Activated CD4-positive, alpha-beta memory T cell treated with anti-CD3 and anti-CD28 coated beads for 36 hours (primary cell): ENCODE measurements around the gene RCN2. TPM values are rescaled to one million over a fixed set of nuclear protein-coding genes. Genes with fewer than 3 reads are reported as not detected.

Experiments used
- CTCF ChIA-PET: fragments of 350-600 bp; sonication (Branson Sonifier 250); formaldehyde crosslinking; loops from one replicate; lab custom pipeline; 2021; ENCODE audit warnings: antibody characterized with exemption, inconsistent platforms; lab: Charles Lee
- POLR2A ChIA-PET: fragments of 350-600 bp; sonication (Branson Sonifier 250); formaldehyde crosslinking; loops from one replicate; lab custom pipeline; 2021; ENCODE audit warnings: antibody characterized with exemption; lab: Charles Lee
- DNase-seq: peaks from one replicate; pipeline ENCODE4 v3.0.0-alpha.2; 2020
- H3K27ac Mint-ChIP-seq: one replicate; pipeline ENCODE4 v1.8.0; 2021; ENCODE audit warnings: mixed read lengths
- H3K27me3 Mint-ChIP-seq: one replicate; pipeline ENCODE4 v1.8.0; 2021; ENCODE audit warnings: mixed read lengths
- H3K36me3 Mint-ChIP-seq: one replicate; pipeline ENCODE4 v1.8.0; 2021; ENCODE audit warnings: mixed read lengths
- H3K4me1 Mint-ChIP-seq: one replicate; pipeline ENCODE4 v1.8.0; 2021; ENCODE audit warnings: low read depth, mixed read lengths
- H3K4me3 Mint-ChIP-seq: one replicate; pipeline ENCODE4 v1.8.0; 2021; ENCODE audit warnings: mild to moderate bottlenecking, mixed read lengths
- H3K9me3 Mint-ChIP-seq: one replicate; pipeline ENCODE4 v1.8.0; 2021; ENCODE audit warnings: mixed read lengths
- intact Hi-C: fragments of 100-400 bp; cut with micrococcal nuclease; formaldehyde crosslinking; loops from one replicate; pipeline ENCODE4 v1.15.1; 2023
- total RNA-seq, 2 experiments: library from RNA; stranded (reverse); gene quantifications; one replicate each; pipeline ENCODE4 v1.2.3, GENCODE V29; 2021

The RCN2 gene
- total RNA-seq, 2 experiments from 2014 or later = 27.0 to 27.6 TPM

DNA sequence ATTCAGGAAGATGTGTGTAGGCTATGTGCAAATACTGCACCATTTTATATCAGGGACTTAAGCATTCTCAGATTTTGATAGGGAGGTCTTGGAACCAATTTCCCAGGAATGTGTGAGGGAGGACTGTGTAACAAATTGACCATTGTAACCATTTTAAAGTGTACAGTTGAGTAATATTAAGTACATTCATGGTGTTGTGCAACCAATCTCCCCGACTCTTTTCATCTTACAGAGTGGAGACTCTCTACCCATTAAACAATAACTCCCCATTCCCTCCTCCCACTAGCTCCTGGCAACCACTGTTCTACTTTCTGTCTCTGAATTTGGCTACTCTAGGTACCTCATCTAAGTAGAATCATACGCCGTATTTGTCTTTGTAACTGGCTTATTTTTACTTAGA lies 5.1 kb downstream of the RCN2 start:
- no peak for DNase-seq
- Mint-ChIP-seq H3K4me3 (no peak overlapping the region), H3K9me3 (no peaks in the 10 kb centered on the region), H3K36me3 (peaks cover 27% of the 10 kb centered on the region), H3K27me3 (no peaks in the 10 kb centered on the region), H3K27ac (no peak overlapping the region), H3K4me1 (peaks cover 23% of the 10 kb centered on the region)
- intact Hi-C loops = no loop called here
- POLR2A ChIA-PET = no interaction called here
- CTCF ChIA-PET = interaction anchor here (0.7 kb wide), 1 partner anchor 33 kb away, joined by 3 read pairs; no protein-coding TSS in a partner anchor

DNA sequence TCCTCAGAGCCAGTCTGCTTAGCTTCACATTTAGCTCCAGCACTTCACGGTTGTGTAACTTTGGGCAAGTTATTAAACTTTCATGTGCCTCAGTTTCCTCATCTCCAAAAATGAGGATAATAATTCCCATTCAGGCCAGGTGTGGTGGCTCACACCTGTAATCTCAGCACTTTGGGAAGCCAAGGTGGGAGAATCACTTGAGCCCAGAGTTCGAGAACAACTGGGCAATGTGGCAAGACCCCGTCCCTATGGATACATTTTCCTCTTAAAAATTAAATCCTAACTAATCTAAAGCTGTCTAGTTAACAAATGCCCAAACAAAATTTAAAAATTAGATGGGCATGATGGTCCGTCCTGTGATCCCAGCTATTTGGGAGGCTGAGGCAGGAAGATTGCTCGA lies 7.2 kb downstream of the RCN2 start:
- intact Hi-C loops = no loop called here
- POLR2A ChIA-PET = no interaction called here
- CTCF ChIA-PET = interaction anchor here (0.6 to 1.3 kb wide), 2 partner anchors 35 to 148 kb away, joined by 3 to 4 read pairs; no protein-coding TSS in a partner anchor

DNA sequence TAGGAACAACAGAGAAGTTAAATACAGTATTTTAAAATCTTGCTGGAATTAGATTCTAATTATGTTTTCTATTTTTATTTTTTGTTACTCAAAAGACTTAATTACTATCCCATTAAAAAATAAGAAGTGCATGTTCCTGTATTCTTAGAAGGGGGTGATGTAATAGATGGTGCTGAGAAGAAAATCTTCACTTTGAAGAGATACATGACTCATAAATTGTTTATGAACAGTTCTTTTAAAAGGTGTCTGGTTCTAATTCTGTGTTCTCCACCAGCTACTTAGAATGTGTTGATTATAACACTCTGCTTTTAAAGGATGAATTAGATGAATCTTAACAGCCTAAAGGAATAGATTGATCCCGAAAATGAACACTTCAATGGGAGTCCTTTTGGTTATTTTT lies 8.2 kb downstream of the RCN2 start:
- intact Hi-C loops = no loop called here
- Mint-ChIP-seq H3K9me3 (no peaks in the 10 kb centered on the region), H3K27me3 (no peaks in the 10 kb centered on the region), H3K36me3 (peaks cover 30% of the 10 kb centered on the region), H3K27ac (no peak overlapping the region), H3K4me1 (peaks cover 11% of the 10 kb centered on the region), H3K4me3 (no peak overlapping the region)
- ChIA-PET CTCF (interaction anchor here (1.3 kb wide), 1 partner anchor 34 kb away, joined by 3 read pairs; no protein-coding TSS in a partner anchor), POLR2A (no interaction called here)
- no peak for DNase-seq

More for the DNA sequence above, 7.2 kb downstream of the RCN2 start:
- no peaks in the 10 kb centered on the region for H3K27me3 Mint-ChIP-seq
- no peak overlapping the region for H3K4me3 Mint-ChIP-seq
- no peak overlapping the region for H3K27ac Mint-ChIP-seq
- DNase-seq = no peak
- H3K36me3 Mint-ChIP-seq = peaks cover 24% of the 10 kb centered on the region
- no peaks in the 10 kb centered on the region for H3K9me3 Mint-ChIP-seq
- peaks cover 12% of the 10 kb centered on the region for H3K4me1 Mint-ChIP-seq

DNA sequence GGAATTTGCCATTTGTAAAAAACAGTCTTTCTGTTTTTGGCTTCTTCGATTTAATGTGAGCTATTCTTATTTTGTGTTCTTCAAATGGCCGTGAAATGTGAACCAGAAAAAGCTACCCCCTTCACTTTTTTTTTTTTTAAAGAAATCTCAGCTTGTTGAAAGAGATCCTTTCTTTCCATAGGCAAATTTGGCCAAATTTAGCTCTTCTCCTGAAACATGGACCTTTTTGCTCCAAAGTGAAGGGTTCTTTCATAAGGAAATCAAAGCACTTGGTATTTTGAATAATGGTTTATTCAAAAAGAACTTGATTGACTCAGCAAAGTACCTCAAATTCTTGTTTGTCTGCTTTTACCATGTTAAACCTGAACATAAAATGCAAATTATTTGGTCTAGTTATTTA lies 10.1 kb downstream of the RCN2 start:
- H3K4me3 Mint-ChIP-seq = no peak overlapping the region
- CTCF ChIA-PET = interaction anchor here (0.7 to 1.2 kb wide), 6 partner anchors 32 to 1102 kb away, joined by 3 to 4 read pairs (median 3); no protein-coding TSS in a partner anchor
- no peak overlapping the region for H3K27ac Mint-ChIP-seq
- POLR2A ChIA-PET = interaction anchor here (0.6 kb wide), 1 partner anchor 710 kb away, joined by 3 read pairs; no protein-coding TSS in a partner anchor
- H3K9me3 Mint-ChIP-seq = no peaks in the 10 kb centered on the region
- no peaks in the 10 kb centered on the region for H3K27me3 Mint-ChIP-seq
- peaks cover 2% of the 10 kb centered on the region for H3K4me1 Mint-ChIP-seq
- H3K36me3 Mint-ChIP-seq = peaks cover 18% of the 10 kb centered on the region
- intact Hi-C loops = no loop called here
- DNase-seq = no peak

- no peak for DNase-seq
- CTCF ChIA-PET = interaction anchor here (1.2 kb wide), 1 partner anchor 82 kb away, joined by 3 read pairs; no protein-coding TSS in a partner anchor
- Mint-ChIP-seq H3K36me3 (peaks cover 15% of the 10 kb centered on the region), H3K27ac (no peak overlapping the region), H3K9me3 (no peaks in the 10 kb centered on the region), H3K4me3 (no peak overlapping the region), H3K27me3 (no peaks in the 10 kb centered on the region), H3K4me1 (no peaks in the 10 kb centered on the region)
- intact Hi-C loops = no loop called here
- POLR2A ChIA-PET = interaction anchor here (0.6 kb wide), 1 partner anchor 710 kb away, joined by 3 read pairs; no protein-coding TSS in a partner anchor
These were observed 10.8 kb downstream of the RCN2 start for GRCh38 chr15:76942331-76942730.

GRCh38 chr15:76945494-76946093 lies 14.0 kb downstream of the RCN2 start:
- H3K27me3 Mint-ChIP-seq = no peaks in the 10 kb centered on the region
- CTCF ChIA-PET = interaction anchor here (0.8 kb wide), 1 partner anchor 14 kb away, joined by 3 read pairs; the partner anchor contains the start of gene RCN2
- no peak overlapping the region for H3K27ac Mint-ChIP-seq
- no peak for DNase-seq
- no peak overlapping the region for H3K4me3 Mint-ChIP-seq
- no peaks in the 10 kb centered on the region for H3K9me3 Mint-ChIP-seq
- POLR2A ChIA-PET = no interaction called here
- peaks cover 21% of the 10 kb centered on the region for H3K36me3 Mint-ChIP-seq
- intact Hi-C loops = no loop called here
- H3K4me1 Mint-ChIP-seq = no peaks in the 10 kb centered on the region

- POLR2A ChIA-PET = interaction anchor here (0.7 kb wide), 1 partner anchor 596 kb away, joined by 3 read pairs; no protein-coding TSS in a partner anchor
- CTCF ChIA-PET = interaction anchor here (1.6 kb wide), 1 partner anchor 76 kb away, joined by 4 read pairs; no protein-coding TSS in a partner anchor
- no peak for DNase-seq
- intact Hi-C loops = no loop called here
- no peak overlapping the region for H3K27ac Mint-ChIP-seq
- peaks cover 21% of the 10 kb centered on the region for H3K36me3 Mint-ChIP-seq
- H3K4me1 Mint-ChIP-seq = peaks cover 6% of the 10 kb centered on the region
- H3K9me3 Mint-ChIP-seq = no peaks in the 10 kb centered on the region
- no peak overlapping the region for H3K4me3 Mint-ChIP-seq
- no peaks in the 10 kb centered on the region for H3K27me3 Mint-ChIP-seq
These were observed 15.9 kb downstream of the RCN2 start for GRCh38 chr15:76947454-76947853.

DNA sequence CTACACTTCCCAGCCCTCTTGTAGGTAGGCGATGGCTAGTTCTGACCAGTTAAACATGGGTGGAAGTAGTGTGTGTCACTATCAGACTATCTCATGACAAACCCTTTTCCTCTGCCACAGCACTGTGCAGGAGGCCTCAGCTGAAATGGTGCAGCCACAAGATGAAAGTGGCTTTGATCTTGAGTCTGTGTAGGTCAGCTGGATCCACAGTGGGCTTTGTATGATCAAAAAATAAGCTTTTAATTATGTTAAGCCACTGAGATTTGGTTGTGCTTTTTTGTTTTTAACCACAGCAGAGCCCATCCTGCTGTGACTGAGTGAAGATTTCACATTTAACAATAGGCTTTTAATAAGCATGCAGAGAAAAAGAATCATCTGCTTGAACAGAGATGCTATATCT lies 19.7 kb downstream of the RCN2 start:
- POLR2A ChIA-PET = interaction anchor here (0.5 kb wide), 1 partner anchor 549 kb away, joined by 3 read pairs; no protein-coding TSS in a partner anchor
- no peak for DNase-seq
- Mint-ChIP-seq H3K27me3 (no peaks in the 10 kb centered on the region), H3K36me3 (peaks cover 8% of the 10 kb centered on the region), H3K9me3 (no peaks in the 10 kb centered on the region), H3K4me3 (no peak overlapping the region), H3K4me1 (peaks cover 6% of the 10 kb centered on the region), H3K27ac (no peak overlapping the region)
- CTCF ChIA-PET = interaction anchor here (1.5 kb wide), 2 partner anchors 11 to 22 kb away, joined by 3 to 4 read pairs; no protein-coding TSS in a partner anchor
- intact Hi-C loops = no loop called here

DNA sequence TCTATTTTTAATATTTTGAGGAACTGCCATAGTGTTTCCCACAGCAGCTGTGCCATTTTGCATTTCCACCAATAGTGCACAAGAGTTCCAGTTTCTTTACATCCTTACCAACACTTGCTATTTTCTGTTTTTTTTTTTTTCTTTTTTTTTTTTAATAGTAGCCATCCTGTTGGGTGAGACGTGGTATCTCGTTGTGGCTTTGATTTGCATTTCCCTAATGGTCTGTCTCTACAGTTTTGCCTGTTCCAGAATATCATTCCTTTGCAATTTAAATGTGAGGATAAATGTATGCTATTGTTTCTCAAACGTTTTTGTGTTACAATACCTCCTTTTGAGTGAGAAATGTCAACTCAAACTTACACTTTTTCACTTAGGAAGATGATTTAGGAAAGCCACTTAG lies 22.4 kb downstream of the RCN2 start:
- intact Hi-C loops = no loop called here
- peaks cover 2% of the 10 kb centered on the region for H3K36me3 Mint-ChIP-seq

DNA sequence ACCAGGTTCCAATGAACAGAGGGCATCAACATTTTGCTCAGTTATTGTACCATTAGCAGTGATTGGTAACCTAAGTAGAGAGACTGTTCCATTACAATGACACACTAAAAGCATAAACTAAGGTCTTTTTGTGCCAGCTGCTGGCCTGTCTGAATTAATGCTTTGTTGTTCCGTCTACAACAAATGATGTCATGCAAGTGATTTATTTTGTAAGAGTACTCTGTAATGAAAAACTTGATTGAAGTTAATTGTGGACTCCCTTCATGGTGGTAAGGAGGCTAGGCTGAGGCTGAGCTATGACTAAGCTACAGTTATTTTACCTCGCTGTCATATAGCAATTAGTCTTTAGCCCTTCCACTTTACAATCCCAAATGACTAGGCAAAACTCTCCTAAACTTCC lies 23.2 kb downstream of the RCN2 start:
- intact Hi-C loops = no loop called here

More for the DNA sequence above, 22.4 kb downstream of the RCN2 start:
- ChIA-PET POLR2A (no interaction called here), CTCF (no interaction called here)
- DNase-seq = no peak
- no peak overlapping the region for H3K4me3 Mint-ChIP-seq
- no peaks in the 10 kb centered on the region for H3K27me3 Mint-ChIP-seq
- H3K4me1 Mint-ChIP-seq = peaks cover 6% of the 10 kb centered on the region
- H3K9me3 Mint-ChIP-seq = no peaks in the 10 kb centered on the region
- H3K27ac Mint-ChIP-seq = no peak overlapping the region

GRCh38 chr15:76961268-76962011 lies 29.9 kb downstream of the RCN2 start:
- Mint-ChIP-seq H3K27ac (no peak overlapping the region), H3K4me1 (no peaks in the 10 kb centered on the region), H3K27me3 (peaks cover 5% of the 10 kb centered on the region), H3K4me3 (no peak overlapping the region), H3K9me3 (no peaks in the 10 kb centered on the region), H3K36me3 (no peaks in the 10 kb centered on the region)
- no peak for DNase-seq
- POLR2A ChIA-PET = no interaction called here
- CTCF ChIA-PET = interaction anchor here (1.2 to 1.4 kb wide), 2 partner anchors 10 to 12 kb away, joined by 3 to 4 read pairs; no protein-coding TSS in a partner anchor
- intact Hi-C loops = no loop called here

More for the DNA sequence above, 23.2 kb downstream of the RCN2 start:
- POLR2A ChIA-PET = no interaction called here
- CTCF ChIA-PET = interaction anchor here (0.9 to 1.6 kb wide), 2 partner anchors 44 to 589 kb away, joined by 3 to 7 read pairs; no protein-coding TSS in a partner anchor
- Mint-ChIP-seq H3K36me3 (peaks cover 2% of the 10 kb centered on the region), H3K4me1 (peaks cover 6% of the 10 kb centered on the region), H3K27ac (no peak overlapping the region), H3K27me3 (no peaks in the 10 kb centered on the region), H3K4me3 (no peak overlapping the region), H3K9me3 (no peaks in the 10 kb centered on the region)
- DNase-seq = no peak
